Muscle layer of colon (tissue), 2 donors: Measurements from ENCODE around the gene NAAA.

ENCODE experiments used
- H3K27ac ChIP-seq: one replicate; pipeline ENCODE4 v1.7.0; 2013; ENCODE audit warnings: low read depth, mild to moderate bottlenecking, low read length, moderate library complexity
- H3K27me3 ChIP-seq, 2 donors: one replicate each; pipeline ENCODE4 v1.7.0; 2013; ENCODE audit warnings: low read length in 2 of 2, mild to moderate bottlenecking in 2 of 2; ENCODE audit not compliant: insufficient read depth in 2 of 2, control insufficient read depth in 1 of 2
- H3K36me3 ChIP-seq: one replicate; pipeline ENCODE4 v1.7.0; 2013; ENCODE audit warnings: mild to moderate bottlenecking, low read length; ENCODE audit not compliant: insufficient read depth
- H3K4me1 ChIP-seq: one replicate; pipeline ENCODE4 v1.7.0; 2013; ENCODE audit warnings: mild to moderate bottlenecking, low read length; ENCODE audit not compliant: insufficient read depth
- H3K4me3 ChIP-seq, 2 donors: one replicate each; pipeline ENCODE4 v1.7.0; 2013; ENCODE audit warnings: low read length in 2 of 2, low read depth in 1 of 2, mild to moderate bottlenecking in 1 of 2, moderate library complexity in 1 of 2
- H3K9ac ChIP-seq: one replicate; pipeline ENCODE4 v1.7.0; 2013; ENCODE audit warnings: low read length
- H3K9me3 ChIP-seq: one replicate; pipeline ENCODE4 v1.7.0; 2013; ENCODE audit warnings: mild to moderate bottlenecking, low read length
- donor health status: abdominal sarcoma.
- donor health status: Adenocarcinoma of cecum.

The NAAA gene

DNA sequence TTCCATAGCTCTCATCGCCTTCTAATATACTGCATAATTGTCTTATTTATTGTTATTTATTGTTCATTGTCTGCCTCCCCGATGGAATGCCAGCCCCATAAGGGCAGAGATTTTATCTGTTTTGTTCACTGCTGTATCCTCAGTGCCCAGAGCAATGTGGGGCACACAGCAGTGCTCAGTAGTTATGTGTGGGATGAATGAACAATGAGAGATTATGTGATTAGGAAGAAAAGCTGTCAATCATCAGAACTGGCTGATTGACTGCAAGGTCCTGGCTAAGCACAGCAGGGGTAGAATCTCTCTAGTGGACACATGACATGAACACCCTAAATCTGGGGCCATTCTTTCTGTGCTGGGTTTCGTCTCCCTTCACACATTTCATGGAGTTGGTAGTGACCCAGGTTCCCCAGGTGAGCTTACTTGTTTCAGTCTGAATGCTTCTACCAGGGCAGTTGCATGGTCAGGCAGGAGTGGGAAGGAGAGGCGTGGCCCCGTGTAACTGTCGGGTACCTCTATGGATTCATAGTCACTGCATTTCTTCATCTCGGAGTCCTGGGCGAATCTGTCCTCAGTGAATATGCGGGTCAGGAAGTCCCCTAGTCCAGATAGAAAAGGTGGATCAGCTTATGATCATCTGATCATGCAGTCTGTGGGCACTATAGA, 51.1 kb downstream of the NAAA start:
- no peak overlapping the region for H3K4me3 ChIP-seq
- no peaks in the 10 kb centered on the region for H3K4me1 ChIP-seq
- H3K27me3 ChIP-seq: no peaks in the 10 kb centered on the region
- H3K36me3 ChIP-seq: no peaks in the 10 kb centered on the region
- no peaks in the 10 kb centered on the region for H3K9me3 ChIP-seq
- no peak overlapping the region for H3K27ac ChIP-seq
- no peak overlapping the region for H3K9ac ChIP-seq

DNA sequence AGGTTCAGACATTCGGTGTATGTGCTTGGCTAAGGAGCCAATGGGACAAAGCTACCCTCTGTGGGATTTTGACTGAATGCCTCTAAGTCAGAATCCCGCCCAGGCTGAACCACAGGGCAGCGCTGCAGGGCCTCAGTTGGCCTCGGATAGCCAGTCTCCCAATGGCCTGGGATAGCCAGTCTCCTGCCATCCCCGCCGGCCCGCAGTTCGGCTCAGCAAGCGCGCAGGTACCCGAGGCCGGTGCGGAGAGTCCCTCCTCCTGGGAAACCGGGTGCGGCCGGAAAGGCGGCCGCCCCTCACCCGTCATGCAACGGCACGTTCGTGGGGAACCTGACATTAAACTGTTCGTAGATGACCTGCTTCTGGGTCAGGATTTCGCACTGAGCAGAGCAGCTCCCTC, 54.7 kb downstream of the NAAA start:
- Histone ChIP-seq H3K4me1 (no peaks in the 10 kb centered on the region), H3K27me3 (no peaks in the 10 kb centered on the region), H3K4me3 (no peak overlapping the region), H3K27ac (no peak overlapping the region), H3K36me3 (no peaks in the 10 kb centered on the region), H3K9me3 (no peaks in the 10 kb centered on the region), H3K9ac (no peak overlapping the region)

GRCh38 chr4:75881476-75881875, 59.3 kb downstream of the NAAA start:
- Histone ChIP-seq H3K4me3 (no peak overlapping the region), H3K27me3 (no peaks in the 10 kb centered on the region), H3K27ac (no peak overlapping the region), H3K9me3 (no peaks in the 10 kb centered on the region), H3K4me1 (no peaks in the 10 kb centered on the region), H3K36me3 (no peaks in the 10 kb centered on the region), H3K9ac (no peak overlapping the region)

DNA sequence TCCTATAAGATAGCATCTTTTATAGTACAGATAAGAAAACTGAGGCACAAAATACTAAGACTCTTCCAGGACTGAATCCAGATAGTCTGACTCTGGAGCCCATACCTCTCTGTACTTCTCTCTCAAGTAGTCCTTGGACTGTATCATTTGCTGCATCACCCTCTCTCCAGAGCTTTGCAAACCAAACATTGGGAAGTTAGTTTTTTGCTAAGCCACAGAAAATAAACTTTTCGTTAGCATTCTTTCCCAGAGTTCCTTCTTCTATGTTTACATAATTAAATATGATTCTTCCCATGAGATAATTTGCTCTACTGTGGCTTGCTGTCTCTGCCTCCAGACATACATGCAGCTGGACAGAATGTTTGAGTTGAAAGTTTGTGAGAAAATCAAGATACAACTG, 60.5 kb downstream of the NAAA start:
- Histone ChIP-seq H3K27ac (no peak overlapping the region), H3K4me3 (no peak overlapping the region), H3K27me3 (no peaks in the 10 kb centered on the region), H3K36me3 (no peaks in the 10 kb centered on the region), H3K9me3 (no peaks in the 10 kb centered on the region), H3K9ac (no peak overlapping the region), H3K4me1 (no peaks in the 10 kb centered on the region)

DNA sequence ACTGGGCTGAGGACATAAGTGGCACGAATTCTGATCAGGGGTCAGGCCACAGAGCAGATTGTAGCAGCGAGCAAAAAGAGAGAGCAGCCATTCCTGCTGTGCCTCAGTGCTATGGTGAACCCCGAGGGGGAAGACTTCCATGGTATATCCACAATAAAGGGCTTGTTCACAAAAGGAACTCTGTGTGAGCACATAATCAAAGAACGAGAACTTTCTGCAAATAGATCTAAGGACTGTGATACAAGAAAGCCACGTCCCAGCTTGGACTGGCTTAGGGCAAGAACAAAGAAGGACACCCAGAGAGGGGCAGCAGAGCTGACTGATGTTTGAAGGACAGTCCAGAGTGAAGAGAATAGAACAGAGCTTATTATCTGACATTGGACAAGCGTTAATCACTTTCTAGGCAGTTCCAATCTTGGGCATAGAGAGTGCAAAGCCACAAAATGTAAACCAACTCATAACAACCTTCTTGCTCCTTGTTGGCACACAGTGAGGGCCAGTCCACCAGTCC, 62.5 kb downstream of the NAAA start:
- no peak overlapping the region for H3K9ac ChIP-seq
- H3K36me3 ChIP-seq: no peaks in the 10 kb centered on the region
- H3K27ac ChIP-seq: no peak overlapping the region
- no peaks in the 10 kb centered on the region for H3K27me3 ChIP-seq
- no peaks in the 10 kb centered on the region for H3K9me3 ChIP-seq
- no peak overlapping the region for H3K4me3 ChIP-seq
- no peaks in the 10 kb centered on the region for H3K4me1 ChIP-seq

GRCh38 chr4:75876218-75876617, 64.6 kb downstream of the NAAA start:
- Histone ChIP-seq H3K27me3 (no peaks in the 10 kb centered on the region), H3K9ac (no peak overlapping the region), H3K4me1 (no peaks in the 10 kb centered on the region), H3K9me3 (no peaks in the 10 kb centered on the region), H3K4me3 (no peak overlapping the region), H3K27ac (no peak overlapping the region), H3K36me3 (no peaks in the 10 kb centered on the region)

DNA sequence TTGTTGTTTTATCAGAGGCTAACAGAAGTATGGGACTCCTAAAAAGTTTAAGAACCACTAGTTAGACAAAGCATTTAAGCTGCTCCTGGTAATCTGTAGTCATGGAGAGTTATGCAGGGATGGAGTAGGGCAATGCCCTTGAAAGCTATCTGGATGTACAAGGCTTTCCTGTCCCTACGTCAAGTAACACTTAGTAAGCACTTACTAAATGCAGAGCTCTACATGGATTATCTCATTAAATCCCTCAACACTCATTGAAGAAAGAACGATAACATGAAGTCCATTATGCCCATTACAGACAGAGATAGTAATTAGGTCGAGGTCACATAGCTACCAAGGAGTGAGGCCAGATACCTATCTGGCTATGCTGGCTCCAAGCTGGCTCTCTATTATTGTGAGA, 71.7 kb downstream of the NAAA start:
- H3K4me1 ChIP-seq: no peaks in the 10 kb centered on the region
- H3K36me3 ChIP-seq: no peaks in the 10 kb centered on the region
- H3K9ac ChIP-seq: no peak overlapping the region
- H3K27me3 ChIP-seq: no peaks in the 10 kb centered on the region
- H3K27ac ChIP-seq: no peak overlapping the region
- H3K4me3 ChIP-seq: no peak overlapping the region
- H3K9me3 ChIP-seq: no peaks in the 10 kb centered on the region

GRCh38 chr4:75867130-75867529, 73.7 kb downstream of the NAAA start:
- H3K4me1 ChIP-seq: no peaks in the 10 kb centered on the region
- H3K9ac ChIP-seq: no peak overlapping the region
- no peaks in the 10 kb centered on the region for H3K36me3 ChIP-seq
- no peak overlapping the region for H3K27ac ChIP-seq
- H3K9me3 ChIP-seq: no peaks in the 10 kb centered on the region
- no peaks in the 10 kb centered on the region for H3K27me3 ChIP-seq
- H3K4me3 ChIP-seq: no peak overlapping the region
